ENCODE measurements around the gene CCDC136.

CCDC136 gene

GRCh38 chr7:128791121-128791971 is at the start of gene CCDC136:
Gene CCDC136 (plus strand): TSS chr7:128791968. CDS start chr7:128792412, 444 bp downstream.
- peak within 1 kb of the TSS; percentile 90 for H3K4me3 ChIP-seq (ENCODE audit: low read depth, low read length)
- H2AFZ ChIP-seq (ENCODE audit: low read length, unreplicated experiment): peak within 1 kb of the TSS; percentile 77
- no peaks in the 10 kb centered on the region for H3K4me1 ChIP-seq (ENCODE audit: control insufficient read depth, insufficient read depth, low read length, unreplicated experiment)
- H3K27me3 ChIP-seq (ENCODE audit: insufficient read depth, low read length): peaks cover 11% of the 10 kb centered on the region; the same call in 1 of the 2 replicates
- H3K27ac ChIP-seq (ENCODE audit: low read depth, low read length): no peak within 1 kb of the TSS
- no peaks in the 10 kb centered on the region for H3K79me2 ChIP-seq (ENCODE audit: control insufficient read depth, insufficient read depth, low read length, unreplicated experiment)
- H3K36me3 ChIP-seq (ENCODE audit: insufficient read depth, low read length): no peaks in the 10 kb centered on the region

GRCh38 chr7:128742206-128742605 is 49.6 kb upstream of the CCDC136 start:
- Histone ChIP-seq H3K27me3 (ENCODE audit: insufficient read depth, low read length) (no peaks in the 10 kb centered on the region), H3K4me1 (ENCODE audit: control insufficient read depth, insufficient read depth, low read length, unreplicated experiment) (peaks cover 62% of the 10 kb centered on the region), H3K27ac (ENCODE audit: low read depth, low read length) (peak overlapping the region; percentile 94), H3K36me3 (ENCODE audit: insufficient read depth, low read length) (0 out of 2 replicates have a peak, but pooled peaks cover 6% of the 10 kb centered on the region), H3K4me3 (ENCODE audit: low read depth, low read length) (peak overlapping the region; percentile 89), H2AFZ (ENCODE audit: low read length, unreplicated experiment) (no peak overlapping the region), H3K79me2 (ENCODE audit: control insufficient read depth, insufficient read depth, low read length, unreplicated experiment) (peaks cover 80% of the 10 kb centered on the region)

GRCh38 chr7:128743112-128743772 is 48.5 kb upstream of the CCDC136 start:
- Histone ChIP-seq H3K4me1 (ENCODE audit: control insufficient read depth, insufficient read depth, low read length, unreplicated experiment) (peaks cover 65% of the 10 kb centered on the region), H3K27me3 (ENCODE audit: insufficient read depth, low read length) (no peaks in the 10 kb centered on the region), H3K4me3 (ENCODE audit: low read depth, low read length) (peak overlapping the region; percentile 48), H3K27ac (ENCODE audit: low read depth, low read length) (peak overlapping the region; percentile 94), H2AFZ (ENCODE audit: low read length, unreplicated experiment) (no peak overlapping the region), H3K36me3 (ENCODE audit: insufficient read depth, low read length) (peaks cover 17% of the 10 kb centered on the region), H3K79me2 (ENCODE audit: control insufficient read depth, insufficient read depth, low read length, unreplicated experiment) (peaks cover 90% of the 10 kb centered on the region)

GRCh38 chr7:128744366-128744905 is 47.3 kb upstream of the CCDC136 start:
- 0 out of 2 replicates have a peak overlapping the region, but pooled peaks have one; percentile 1 for H3K27ac ChIP-seq (ENCODE audit: low read depth, low read length)
- peak overlapping the region; percentile 19; the same call in 1 of the 2 replicates for H3K4me3 ChIP-seq (ENCODE audit: low read depth, low read length)
- peaks cover 28% of the 10 kb centered on the region for H3K36me3 ChIP-seq (ENCODE audit: insufficient read depth, low read length)
- H2AFZ ChIP-seq (ENCODE audit: low read length, unreplicated experiment): no peak overlapping the region
- peaks cover 99% of the 10 kb centered on the region for H3K79me2 ChIP-seq (ENCODE audit: control insufficient read depth, insufficient read depth, low read length, unreplicated experiment)
- no peaks in the 10 kb centered on the region for H3K27me3 ChIP-seq (ENCODE audit: insufficient read depth, low read length)
- peaks cover 60% of the 10 kb centered on the region for H3K4me1 ChIP-seq (ENCODE audit: control insufficient read depth, insufficient read depth, low read length, unreplicated experiment)

GRCh38 chr7:128745706-128746105 is 46.1 kb upstream of the CCDC136 start:
- H3K4me3 ChIP-seq (ENCODE audit: low read depth, low read length): no peak overlapping the region
- H2AFZ ChIP-seq (ENCODE audit: low read length, unreplicated experiment): no peak overlapping the region
- H3K27ac ChIP-seq (ENCODE audit: low read depth, low read length): no peak overlapping the region
- peaks cover 38% of the 10 kb centered on the region for H3K36me3 ChIP-seq (ENCODE audit: insufficient read depth, low read length)
- peaks cover 98% of the 10 kb centered on the region for H3K79me2 ChIP-seq (ENCODE audit: control insufficient read depth, insufficient read depth, low read length, unreplicated experiment)
- H3K27me3 ChIP-seq (ENCODE audit: insufficient read depth, low read length): no peaks in the 10 kb centered on the region
- peaks cover 60% of the 10 kb centered on the region for H3K4me1 ChIP-seq (ENCODE audit: control insufficient read depth, insufficient read depth, low read length, unreplicated experiment)

GRCh38 chr7:128747327-128748079 is 44.3 kb upstream of the CCDC136 start:
- H3K36me3 ChIP-seq (ENCODE audit: insufficient read depth, low read length): peaks cover 46% of the 10 kb centered on the region
- H3K27ac ChIP-seq (ENCODE audit: low read depth, low read length): no peak overlapping the region
- H3K79me2 ChIP-seq (ENCODE audit: control insufficient read depth, insufficient read depth, low read length, unreplicated experiment): peaks cover 96% of the 10 kb centered on the region
- no peaks in the 10 kb centered on the region for H3K27me3 ChIP-seq (ENCODE audit: insufficient read depth, low read length)
- no peak overlapping the region for H3K4me3 ChIP-seq (ENCODE audit: low read depth, low read length)
- H3K4me1 ChIP-seq (ENCODE audit: control insufficient read depth, insufficient read depth, low read length, unreplicated experiment): peaks cover 45% of the 10 kb centered on the region
- H2AFZ ChIP-seq (ENCODE audit: low read length, unreplicated experiment): no peak overlapping the region

- no peak overlapping the region for H3K4me3 ChIP-seq (ENCODE audit: low read depth, low read length)
- H3K4me1 ChIP-seq (ENCODE audit: control insufficient read depth, insufficient read depth, low read length, unreplicated experiment): peaks cover 32% of the 10 kb centered on the region
- H3K27me3 ChIP-seq (ENCODE audit: insufficient read depth, low read length): no peaks in the 10 kb centered on the region
- no peak overlapping the region for H2AFZ ChIP-seq (ENCODE audit: low read length, unreplicated experiment)
- peaks cover 65% of the 10 kb centered on the region for H3K36me3 ChIP-seq (ENCODE audit: insufficient read depth, low read length)
- H3K79me2 ChIP-seq (ENCODE audit: control insufficient read depth, insufficient read depth, low read length, unreplicated experiment): peaks cover 88% of the 10 kb centered on the region
- no peak overlapping the region for H3K27ac ChIP-seq (ENCODE audit: low read depth, low read length)
Observed at GRCh38 chr7:128752251-128752650, 39.5 kb upstream of the CCDC136 start.

- H2AFZ ChIP-seq (ENCODE audit: low read length, unreplicated experiment): no peak overlapping the region
- H3K36me3 ChIP-seq (ENCODE audit: insufficient read depth, low read length): peaks cover 67% of the 10 kb centered on the region
- peaks cover 22% of the 10 kb centered on the region for H3K4me1 ChIP-seq (ENCODE audit: control insufficient read depth, insufficient read depth, low read length, unreplicated experiment)
- no peaks in the 10 kb centered on the region for H3K27me3 ChIP-seq (ENCODE audit: insufficient read depth, low read length)
- H3K27ac ChIP-seq (ENCODE audit: low read depth, low read length): peak overlapping the region; percentile 79
- peaks cover 84% of the 10 kb centered on the region for H3K79me2 ChIP-seq (ENCODE audit: control insufficient read depth, insufficient read depth, low read length, unreplicated experiment)
- no peak overlapping the region for H3K4me3 ChIP-seq (ENCODE audit: low read depth, low read length)
Observed at GRCh38 chr7:128755075-128755818, 36.5 kb upstream of the CCDC136 start.

- Histone ChIP-seq H3K27me3 (ENCODE audit: insufficient read depth, low read length) (no peaks in the 10 kb centered on the region), H3K27ac (ENCODE audit: low read depth, low read length) (peak overlapping the region; percentile 79), H3K4me1 (ENCODE audit: control insufficient read depth, insufficient read depth, low read length, unreplicated experiment) (peaks cover 22% of the 10 kb centered on the region), H3K36me3 (ENCODE audit: insufficient read depth, low read length) (peaks cover 63% of the 10 kb centered on the region), H3K4me3 (ENCODE audit: low read depth, low read length) (no peak overlapping the region), H2AFZ (ENCODE audit: low read length, unreplicated experiment) (no peak overlapping the region), H3K79me2 (ENCODE audit: control insufficient read depth, insufficient read depth, low read length, unreplicated experiment) (peaks cover 77% of the 10 kb centered on the region)
Observed at GRCh38 chr7:128755819-128756476, 35.8 kb upstream of the CCDC136 start.

Data from ACC112 (cell line).